ENCODE results near the gene CDC45.

- no peak for TF ChIP-seq CTCF (CRISPR knock-in tag; IDR thresholded peaks at IDR 0.05)
- no peak for TF ChIP-seq ZNF281 (CRISPR knock-in tag; IDR thresholded peaks at IDR 0.05; ENCODE audit: borderline replicate concordance)
- no peak for TF ChIP-seq ZNF609 (CRISPR knock-in tag; IDR thresholded peaks at IDR 0.05; ENCODE audit: borderline replicate concordance)
- no peak for TF ChIP-seq EP300 (IDR thresholded peaks at IDR 0.05; ENCODE audit: low read depth in 2 of 2, low read length in 2 of 2)
- no peak for TF ChIP-seq EP300 (CRISPR knock-in tag; IDR thresholded peaks at IDR 0.05; ENCODE audit: borderline replicate concordance)
- TF ChIP-seq LCORL (IDR thresholded peaks at IDR 0.05): no peak
- no peak for TF ChIP-seq LCORL (CRISPR knock-in tag; IDR thresholded peaks at IDR 0.05)
- TF ChIP-seq HIC2 (CRISPR knock-in tag; IDR thresholded peaks at IDR 0.05; ENCODE audit: low read depth): no peak
- no peak for TF ChIP-seq MAX (IDR thresholded peaks at IDR 0.05)
- no peak for TF ChIP-seq PRDM15 (CRISPR knock-in tag; IDR thresholded peaks at IDR 0.05)
- TF ChIP-seq ZNF251 (CRISPR knock-in tag; IDR thresholded peaks at IDR 0.05): no peak
- no peak for TF ChIP-seq ZNF235 (CRISPR knock-in tag; IDR thresholded peaks at IDR 0.05; ENCODE audit: borderline replicate concordance)
- no peak for TF ChIP-seq JARID2 (CRISPR knock-in tag; IDR thresholded peaks at IDR 0.05; ENCODE audit: insufficient replicate concordance)
Measured at GRCh38 chr22:19494001-19494560, 14.4 kb downstream of the CDC45 start.

Measured in HepG2 (cell line).